A549 (cell line): ENCODE measurements around the gene PDHX. TPM values are rescaled to one million over a fixed set of nuclear protein-coding genes. Genes with fewer than 3 reads are reported as not detected.
A peak's percentile ranks its signal among the peaks of the same experiment; 100 is the strongest.

ENCODE experiments used
- ATAC-seq, 2 experiments: fragments of 200-7000 bp in 1 of 2; fragments of >200 bp in 1 of 2; cut with Nextera tagmentation in 1 of 2; cut with Tn5 transposase in 1 of 2; 3 replicates each; pipeline versions ENCODE4 v1.8.0 to v1.9.1; 2018 to 2020; ENCODE audit warnings: mild to moderate bottlenecking in 1 of 2, moderate library complexity in 1 of 2
- CTCF ChIA-PET: fragments of 300-600 bp; sonication (Branson Sonifier 250); formaldehyde crosslinking; extraction: SDS; loops from one replicate; lab custom pipeline; 2021; ENCODE audit warnings: antibody characterized with exemption, inconsistent platforms; lab: Yijun Ruan, JAX
- POLR2A ChIA-PET: fragments of 350-600 bp; formaldehyde crosslinking; extraction: SDS; loops from one replicate; lab custom pipeline; 2021; ENCODE audit warnings: antibody characterized with exemption, inconsistent platforms; lab: Yijun Ruan, JAX
- DNase-seq, 2 experiments: peaks; one replicate each; pipeline versions ENCODE4 v3.0.0 to v3.0.0-alpha.2; 2011 to 2016; ENCODE audit warnings: low read depth in 1 of 2, low spot score in 1 of 2
- FAIRE-seq: peaks from 2 replicates; lab custom pipeline; 2011; peaks lifted over from hg19 to GRCh38; lab: Jason Lieb, UNC
- H3K27ac ChIP-seq, 2 experiments: fragments of >200 bp; sonication (Bioruptor Twin); formaldehyde crosslinking; 3 replicates each; pipeline ENCODE4 v1.5.1; 2016 to 2017
- H3K4me1 ChIP-seq: fragments of >200 bp; sonication (Bioruptor Twin); formaldehyde crosslinking; 3 replicates; pipeline ENCODE4 v1.6.1; 2016
- H3K4me2 ChIP-seq: fragments of >200 bp; sonication (Bioruptor Twin); formaldehyde crosslinking; 3 replicates; pipeline ENCODE4 v1.6.1; 2016
- H3K4me3 ChIP-seq: fragments of >200 bp; sonication (Bioruptor Twin); formaldehyde crosslinking; 3 replicates; pipeline ENCODE4 v1.5.1; 2016
- H3K9me3 ChIP-seq: fragments of >200 bp; sonication (Bioruptor Twin); formaldehyde crosslinking; 3 replicates; pipeline ENCODE4 v1.6.1; 2016
- ATOH8 ChIP-seq: fragments of 250-450 bp; sonication (Bioruptor Pico); IDR thresholded peaks from 2 replicates; pipeline ENCODE4 v1.5.0; 2020; ENCODE audit warnings: low read depth, mild to moderate bottlenecking, moderate library complexity
- BCL3 ChIP-seq: fragments of >200 bp; sonication (Bioruptor Twin); formaldehyde crosslinking; IDR thresholded peaks from 3 replicates; pipeline ENCODE4 v1.6.1; 2016
- BHLHE40 ChIP-seq: IDR thresholded peaks from 2 replicates; pipeline ENCODE4 v1.6.1; 2012; ENCODE audit warnings: low read depth, low read length, inconsistent platforms
- CEBPB ChIP-seq, 2 experiments: fragments of >200 bp in 1 of 2; sonication (Bioruptor Twin) in 1 of 2; formaldehyde crosslinking in 1 of 2; IDR thresholded peaks; 2 replicates each; pipeline ENCODE4 v1.6.1; 2012 to 2016
- CTCF ChIP-seq: fragments of >200 bp; sonication (Bioruptor Twin); formaldehyde crosslinking; IDR thresholded peaks from 3 replicates; pipeline ENCODE4 v1.5.1; 2016
- EP300 ChIP-seq, 2 experiments: fragments of >200 bp; sonication (Bioruptor Twin); formaldehyde crosslinking; IDR thresholded peaks; 2 replicates in 1 of 2; 3 replicates in 1 of 2; pipeline ENCODE4 v1.6.1; 2016 to 2017
- ESRRA ChIP-seq: fragments of 150-350 bp; IDR thresholded peaks from 2 replicates; pipeline ENCODE4 v1.6.1; 2014; ENCODE audit warnings: mild to moderate bottlenecking, low read length, borderline replicate concordance
- FOSL2 ChIP-seq, 2 experiments: fragments of 450-650 bp in 1 of 2; fragments of >200 bp in 1 of 2; sonication (Bioruptor Twin) in 1 of 2; formaldehyde crosslinking; IDR thresholded peaks; 2 replicates each; pipeline versions ENCODE4 v1.5.0 to v1.6.1; 2016 to 2020; ENCODE audit warnings: mild to moderate bottlenecking in 1 of 2, moderate library complexity in 1 of 2
- GATA3 ChIP-seq: IDR thresholded peaks from 2 replicates; pipeline ENCODE4 v1.6.1; 2012; ENCODE audit warnings: borderline replicate concordance
- HDAC2 ChIP-seq: fragments of 200-600 bp; sonication (generic); IDR thresholded peaks from 2 replicates; pipeline ENCODE4 v1.6.1; 2016
- HES2 ChIP-seq: fragments of >200 bp; sonication (Bioruptor Twin); formaldehyde crosslinking; IDR thresholded peaks from 2 replicates; pipeline ENCODE4 v1.6.1; 2016
- HEYL ChIP-seq: fragments of 250-450 bp; sonication (Bioruptor Pico); IDR thresholded peaks from 2 replicates; pipeline ENCODE4 v1.8.0; 2021; ENCODE audit warnings: mild to moderate bottlenecking, moderate library complexity
- HOXB13 ChIP-seq: fragments of 250-450 bp; sonication (Bioruptor Pico); IDR thresholded peaks from 2 replicates; pipeline ENCODE4 v1.5.0; 2020; ENCODE audit warnings: low read depth, mild to moderate bottlenecking, moderate library complexity
- JUN ChIP-seq, 2 experiments: fragments of >200 bp; sonication (Bioruptor Twin); formaldehyde crosslinking; IDR thresholded peaks; 2 replicates in 1 of 2; 3 replicates in 1 of 2; pipeline ENCODE4 v1.6.1; 2016 to 2017
- JUNB ChIP-seq: fragments of >200 bp; sonication (Bioruptor Twin); formaldehyde crosslinking; IDR thresholded peaks from 2 replicates; pipeline ENCODE4 v1.6.1; 2016
- KDM1A ChIP-seq: fragments of 200-600 bp; sonication (generic); IDR thresholded peaks from 2 replicates; pipeline ENCODE4 v1.6.1; 2016; ENCODE audit warnings: low read depth, mild to moderate bottlenecking
- MAX ChIP-seq: IDR thresholded peaks from 2 replicates; pipeline ENCODE4 v1.6.1; 2012
- MAZ ChIP-seq: fragments of 150-350 bp; IDR thresholded peaks from 2 replicates; pipeline ENCODE4 v1.6.1; 2014; ENCODE audit warnings: antibody characterized with exemption, low read depth, low read length, borderline replicate concordance
- NR3C1 ChIP-seq: fragments of >200 bp; sonication (Bioruptor Twin); formaldehyde crosslinking; IDR thresholded peaks from 3 replicates; pipeline ENCODE4 v1.6.1; 2017
- POLR2A ChIP-seq: IDR thresholded peaks from 2 replicates; pipeline ENCODE4 v1.6.1; 2012; ENCODE audit warnings: mild to moderate bottlenecking, low read length
- POLR2AphosphoS2 ChIP-seq: conservative IDR thresholded peaks from 2 replicates; pipeline ENCODE4 v1.6.1; 2012; ENCODE audit warnings: low read length, improper control_type of control experiment, inconsistent platforms
- RCOR1 ChIP-seq: fragments of 150-350 bp; IDR thresholded peaks from 2 replicates; pipeline ENCODE4 v1.6.1; 2014; ENCODE audit warnings: antibody characterized with exemption, low read length, low read depth
- RNF2 ChIP-seq: fragments of 200-600 bp; sonication (generic); IDR thresholded peaks from 2 replicates; pipeline ENCODE4 v1.6.1; 2016; ENCODE audit warnings: low read depth, mild to moderate bottlenecking, antibody characterized with exemption, moderate library complexity, borderline replicate concordance
- SMC3 ChIP-seq: fragments of >200 bp; sonication (Bioruptor Twin); formaldehyde crosslinking; IDR thresholded peaks from 3 replicates; pipeline ENCODE4 v1.6.1; 2018; ENCODE audit warnings: inconsistent platforms
- TFCP2L1 ChIP-seq: fragments of 250-450 bp; sonication (Bioruptor Pico); IDR thresholded peaks from 2 replicates; pipeline ENCODE4 v1.5.0; 2021; ENCODE audit warnings: mild to moderate bottlenecking
- ZC3H11A ChIP-seq: fragments of 450-650 bp; IDR thresholded peaks from 2 replicates; pipeline ENCODE4 v1.6.1; 2014; ENCODE audit warnings: antibody characterized with exemption, mild to moderate bottlenecking
- WGBS: methylation state at CpG from one replicate; pipeline ENCODE4 v1.1.6; 2017; ENCODE audit errors: missing lambda C conversion rate; 5-methylcytosine and 5-hydroxymethylcytosine counted together
- polyA plus RNA-seq, 4 experiments: library from polyadenylated mRNA; depleted of rRNA in 3 of 4; stranded (reverse); fragments of >200 nt; fragmentation: RNase III in 1 of 4; extraction: RNeasy Plus Mini Kit Qiagen cat#74134 plus additional on column Dnase treatment in 1 of 4; gene quantifications; 2 replicates in 3 of 4; 3 replicates in 1 of 4; pipeline ENCODE4 v1.2.3, GENCODE V29; 2011 to 2017
- TF ChIP-seq, protein P1 (sequence below): fragments of 150-350 bp; IDR thresholded peaks from 2 replicates; pipeline ENCODE4 v1.6.1; 2014; ENCODE audit warnings: low read depth, mild to moderate bottlenecking, low read length
- TF ChIP-seq, protein P2 (sequence below): fragments of 200-600 bp; sonication (generic); IDR thresholded peaks from 2 replicates; pipeline ENCODE4 v1.6.1; 2016; ENCODE audit warnings: antibody characterized with exemption, mild to moderate bottlenecking, moderate library complexity

The PDHX gene
- polyA plus RNA-seq, 2 of the 4 experiments (the other 2 are of a cell fraction): 46.5 to 87.4 TPM

GRCh38 chr11:35011389-35011788, 95.0 kb downstream of the PDHX start:
- Histone ChIP-seq H3K27ac (peak overlapping the region; percentile 90 to 94), H3K4me1 (peaks cover 75% of the 10 kb centered on the region), H3K4me2 (peak overlapping the region; percentile 75), H3K4me3 (no peak overlapping the region), H3K9me3 (no peaks in the 10 kb centered on the region)
- peak; percentile 83 to 91 for TF ChIP-seq CEBPB (IDR thresholded peaks at IDR 0.05)
- no peak for TF ChIP-seq ATOH8 (CRISPR knock-in tag)
- peak; percentile 41 to 45; a peak in 1 of 5 replicates for TF ChIP-seq JUN (IDR thresholded peaks at IDR 0.05)
- TF ChIP-seq EP300 (IDR thresholded peaks at IDR 0.05): peak in 1 of 2 experiments; percentile 38; a peak in 2 of 5 replicates
- TF ChIP-seq JUNB: peak; percentile 14; the same call in 1 of the 2 replicates
- no peak for TF ChIP-seq RCOR1
- no peak for TF ChIP-seq KDM1A
- TF ChIP-seq FOSL2 (IDR thresholded peaks at IDR 0.05): no peak
- TF ChIP-seq FOSL2 (CRISPR knock-in tag; IDR thresholded peaks at IDR 0.05): peak; percentile 14; the same call in 1 of the 2 replicates
- TF ChIP-seq GATA3: 0 out of 2 replicates have a peak, but pooled peaks have one; percentile 20
- TF ChIP-seq HES2: peak; percentile 40; the same call in 1 of the 2 replicates
- no peak for TF ChIP-seq ESRRA
- no peak for TF ChIP-seq POLR2A
- TF ChIP-seq, protein P1, sequence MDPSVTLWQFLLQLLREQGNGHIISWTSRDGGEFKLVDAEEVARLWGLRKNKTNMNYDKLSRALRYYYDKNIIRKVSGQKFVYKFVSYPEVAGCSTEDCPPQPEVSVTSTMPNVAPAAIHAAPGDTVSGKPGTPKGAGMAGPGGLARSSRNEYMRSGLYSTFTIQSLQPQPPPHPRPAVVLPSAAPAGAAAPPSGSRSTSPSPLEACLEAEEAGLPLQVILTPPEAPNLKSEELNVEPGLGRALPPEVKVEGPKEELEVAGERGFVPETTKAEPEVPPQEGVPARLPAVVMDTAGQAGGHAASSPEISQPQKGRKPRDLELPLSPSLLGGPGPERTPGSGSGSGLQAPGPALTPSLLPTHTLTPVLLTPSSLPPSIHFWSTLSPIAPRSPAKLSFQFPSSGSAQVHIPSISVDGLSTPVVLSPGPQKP: no peak
- CTCF ChIA-PET: interaction anchor here (1.0 kb wide), 1 partner anchor 10 kb away, joined by 3 read pairs; no protein-coding TSS in a partner anchor
- no peak for FAIRE-seq
- ATAC-seq: no peak
- POLR2A ChIA-PET: no interaction called here
- DNase-seq: peak in 1 of 2 experiments; percentile 39
- WGBS: 61% methylated on average over 4 of the region's 4 CpGs

DNA sequence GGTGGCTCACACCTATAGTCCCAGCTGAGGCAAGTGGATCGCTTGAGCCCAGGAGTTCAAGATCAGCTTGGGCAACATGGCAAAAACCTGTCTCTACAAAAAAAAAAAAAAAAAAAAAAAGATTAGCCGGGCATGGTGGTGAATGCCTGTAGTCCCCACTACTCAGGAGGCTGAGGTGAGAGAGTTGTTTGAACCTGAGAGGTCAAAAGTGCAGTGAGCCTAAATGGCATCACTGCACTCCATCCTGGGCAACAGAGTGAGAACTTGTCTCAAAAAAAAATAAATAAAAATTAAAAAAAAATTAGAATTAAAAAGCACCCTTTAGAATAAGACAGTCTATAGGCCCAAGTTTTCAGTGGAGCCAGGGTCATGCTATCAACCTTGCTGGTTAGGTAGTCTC, 95.5 kb downstream of the PDHX start:
- Histone ChIP-seq H3K4me3 (no peak overlapping the region), H3K4me2 (peak overlapping the region; percentile 75), H3K4me1 (peaks cover 70% of the 10 kb centered on the region), H3K9me3 (no peaks in the 10 kb centered on the region)
- POLR2A ChIA-PET: no interaction called here
- no peak for ATAC-seq
- no peak for FAIRE-seq
- no peak for TF ChIP-seq KDM1A
- no peak for TF ChIP-seq HDAC2
- TF ChIP-seq CTCF: no peak
- TF ChIP-seq, protein P2, sequence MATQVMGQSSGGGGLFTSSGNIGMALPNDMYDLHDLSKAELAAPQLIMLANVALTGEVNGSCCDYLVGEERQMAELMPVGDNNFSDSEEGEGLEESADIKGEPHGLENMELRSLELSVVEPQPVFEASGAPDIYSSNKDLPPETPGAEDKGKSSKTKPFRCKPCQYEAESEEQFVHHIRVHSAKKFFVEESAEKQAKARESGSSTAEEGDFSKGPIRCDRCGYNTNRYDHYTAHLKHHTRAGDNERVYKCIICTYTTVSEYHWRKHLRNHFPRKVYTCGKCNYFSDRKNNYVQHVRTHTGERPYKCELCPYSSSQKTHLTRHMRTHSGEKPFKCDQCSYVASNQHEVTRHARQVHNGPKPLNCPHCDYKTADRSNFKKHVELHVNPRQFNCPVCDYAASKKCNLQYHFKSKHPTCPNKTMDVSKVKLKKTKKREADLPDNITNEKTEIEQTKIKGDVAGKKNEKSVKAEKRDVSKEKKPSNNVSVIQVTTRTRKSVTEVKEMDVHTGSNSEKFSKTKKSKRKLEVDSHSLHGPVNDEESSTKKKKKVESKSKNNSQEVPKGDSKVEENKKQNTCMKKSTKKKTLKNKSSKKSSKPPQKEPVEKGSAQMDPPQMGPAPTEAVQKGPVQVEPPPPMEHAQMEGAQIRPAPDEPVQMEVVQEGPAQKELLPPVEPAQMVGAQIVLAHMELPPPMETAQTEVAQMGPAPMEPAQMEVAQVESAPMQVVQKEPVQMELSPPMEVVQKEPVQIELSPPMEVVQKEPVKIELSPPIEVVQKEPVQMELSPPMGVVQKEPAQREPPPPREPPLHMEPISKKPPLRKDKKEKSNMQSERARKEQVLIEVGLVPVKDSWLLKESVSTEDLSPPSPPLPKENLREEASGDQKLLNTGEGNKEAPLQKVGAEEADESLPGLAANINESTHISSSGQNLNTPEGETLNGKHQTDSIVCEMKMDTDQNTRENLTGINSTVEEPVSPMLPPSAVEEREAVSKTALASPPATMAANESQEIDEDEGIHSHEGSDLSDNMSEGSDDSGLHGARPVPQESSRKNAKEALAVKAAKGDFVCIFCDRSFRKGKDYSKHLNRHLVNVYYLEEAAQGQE: no peak
- TF ChIP-seq BHLHE40: no peak
- TF ChIP-seq HOXB13 (CRISPR knock-in tag): no peak
- no peak for TF ChIP-seq BCL3
- no peak for TF ChIP-seq NR3C1
- TF ChIP-seq SMC3: no peak
- TF ChIP-seq MAZ: no peak
- no peak for TF ChIP-seq POLR2A
- TF ChIP-seq HEYL (CRISPR knock-in tag): no peak
- TF ChIP-seq TFCP2L1 (CRISPR knock-in tag): no peak
- no peak for TF ChIP-seq ZC3H11A
- no peak for TF ChIP-seq RNF2
- TF ChIP-seq POLR2AphosphoS2: no peak
- TF ChIP-seq MAX: no peak
- TF ChIP-seq, all 56 proteins: peak for 0
- peak overlapping the region; percentile 90 to 94 for H3K27ac ChIP-seq
- no peak for DNase-seq
- 100% methylated on average over 2 of the region's 2 CpGs for WGBS
- CTCF ChIA-PET: interaction anchor here (1.0 kb wide), 1 partner anchor 10 kb away, joined by 3 read pairs; no protein-coding TSS in a partner anchor
